ENCODE data around the gene CMTM4. TPM values are rescaled to one million over a fixed set of nuclear protein-coding genes. Genes with fewer than 3 reads are reported as not detected.

CMTM4 gene
- polyA plus RNA-seq, 4 donors = 21.1 to 54.3 (median 43.0) TPM

GRCh38 chr16:66714654-66715307, 18.2 kb upstream of the CMTM4 start:
- DNase-seq (peak; percentile 92 to 96), FAIRE-seq (no peak)
- Histone ChIP-seq H3K36me3 (ENCODE audit: control insufficient read depth in 3 of 3, insufficient read depth in 2 of 3, low read depth in 1 of 3, low read length in 3 of 3) (peaks cover 0 to 11% (median 3%) of the 10 kb centered on the region in 3 donors), H3K4me1 (ENCODE audit: control insufficient read depth in 3 of 3, insufficient read depth in 2 of 3, low read depth in 1 of 3, low read length in 2 of 3) (peaks cover 0 to 16% (median 0%) of the 10 kb centered on the region in 3 donors), H3K27ac (ENCODE audit: low read depth in 1 of 3, low read length in 2 of 3) (peak overlapping the region; percentile 35 to 85 (median 80)), H3K9me3 (ENCODE audit: control insufficient read depth in 2 of 2, insufficient read depth in 1 of 2, low read depth in 1 of 2, low read length in 1 of 2) (peaks cover 0 to 11% of the 10 kb centered on the region in 2 donors), H3K27me3 (ENCODE audit: control insufficient read depth in 3 of 3, insufficient read depth in 3 of 3, low read length in 3 of 3) (no peaks in the 10 kb centered on the region), H3K4me3 (ENCODE audit: low read depth in 1 of 3, low read length in 3 of 3) (no peak overlapping the region)
- 11 to 40% (median 31%) methylated on average over 6 of the region's 6 CpGs for WGBS, 3 donors

DNA sequence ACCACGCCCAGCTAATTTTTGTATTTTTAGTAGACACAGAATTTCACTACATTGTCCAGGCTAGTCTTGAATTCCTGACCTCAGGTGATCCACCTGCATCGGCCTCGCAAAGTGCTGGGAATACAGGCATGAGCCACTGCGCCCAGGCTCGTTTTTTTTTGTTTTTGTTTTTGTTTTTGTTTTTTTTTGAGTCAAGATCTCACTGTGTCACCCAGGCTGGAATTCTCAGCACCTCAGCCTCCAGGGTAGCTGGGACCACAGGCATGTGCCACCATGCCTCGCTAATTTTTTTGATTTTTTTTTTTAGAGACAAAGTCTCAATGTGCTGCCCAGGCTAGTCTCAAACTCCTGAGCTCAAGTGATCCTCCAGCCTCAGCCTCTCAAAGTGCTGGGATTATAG, 17.5 kb upstream of the CMTM4 start:
- 51 to 79% (median 68%) methylated on average over 6 of the region's 6 CpGs for WGBS, 3 donors
- FAIRE-seq (no peak), DNase-seq (no peak)
- Histone ChIP-seq H3K36me3 (ENCODE audit: control insufficient read depth in 3 of 3, insufficient read depth in 2 of 3, low read depth in 1 of 3, low read length in 3 of 3) (peaks cover 0 to 11% (median 3%) of the 10 kb centered on the region in 3 donors), H3K4me3 (ENCODE audit: low read depth in 1 of 3, low read length in 3 of 3) (no peak overlapping the region), H3K9me3 (ENCODE audit: control insufficient read depth in 2 of 2, insufficient read depth in 1 of 2, low read depth in 1 of 2, low read length in 1 of 2) (peaks cover 0 to 11% of the 10 kb centered on the region in 2 donors), H3K27ac (ENCODE audit: low read depth in 1 of 3, low read length in 2 of 3) (peak overlapping the region; percentile 35 to 85 (median 80)), H3K27me3 (ENCODE audit: control insufficient read depth in 3 of 3, insufficient read depth in 3 of 3, low read length in 3 of 3) (no peaks in the 10 kb centered on the region), H3K4me1 (ENCODE audit: control insufficient read depth in 3 of 3, insufficient read depth in 2 of 3, low read depth in 1 of 3, low read length in 2 of 3) (peaks cover 0 to 16% (median 0%) of the 10 kb centered on the region in 3 donors)

DNA sequence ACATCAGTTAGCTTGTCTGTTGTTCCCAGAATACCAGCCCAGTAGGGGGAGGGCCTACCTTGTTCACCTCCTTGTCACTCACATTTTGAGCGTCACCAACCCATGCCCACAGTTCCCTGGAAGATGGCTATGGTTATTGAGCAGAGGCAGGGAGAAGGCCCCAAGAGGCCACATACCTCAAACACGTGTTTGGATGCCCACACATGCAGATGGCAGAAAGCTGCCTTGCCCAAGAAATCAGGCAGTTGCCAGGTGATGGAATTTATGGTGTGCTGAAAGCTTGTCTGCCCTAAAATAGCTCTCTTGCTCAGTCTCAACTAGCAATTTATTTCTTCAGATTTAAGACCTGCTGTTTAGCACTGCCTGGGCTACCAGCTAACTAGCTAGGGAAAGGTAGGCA, 16.5 kb upstream of the CMTM4 start:
- WGBS, 3 donors = 49 to 56% (median 51%) methylated on average over 2 of the region's 2 CpGs
- H3K27me3 ChIP-seq (ENCODE audit: control insufficient read depth in 3 of 3, insufficient read depth in 3 of 3, low read length in 3 of 3) = no peaks in the 10 kb centered on the region
- no peak overlapping the region for H3K27ac ChIP-seq (ENCODE audit: low read depth in 1 of 3, low read length in 2 of 3)
- peaks cover 0 to 16% (median 0%) of the 10 kb centered on the region in 3 donors for H3K4me1 ChIP-seq (ENCODE audit: control insufficient read depth in 3 of 3, insufficient read depth in 2 of 3, low read depth in 1 of 3, low read length in 2 of 3)
- FAIRE-seq (no peak), DNase-seq (no peak)
- no peak overlapping the region for H3K4me3 ChIP-seq (ENCODE audit: low read depth in 1 of 3, low read length in 3 of 3)
- H3K9me3 ChIP-seq (ENCODE audit: control insufficient read depth in 2 of 2, insufficient read depth in 1 of 2, low read depth in 1 of 2, low read length in 1 of 2) = peaks cover 0 to 11% of the 10 kb centered on the region in 2 donors
- peaks cover 0 to 4% (median 3%) of the 10 kb centered on the region in 3 donors for H3K36me3 ChIP-seq (ENCODE audit: control insufficient read depth in 3 of 3, insufficient read depth in 2 of 3, low read depth in 1 of 3, low read length in 3 of 3)

DNA sequence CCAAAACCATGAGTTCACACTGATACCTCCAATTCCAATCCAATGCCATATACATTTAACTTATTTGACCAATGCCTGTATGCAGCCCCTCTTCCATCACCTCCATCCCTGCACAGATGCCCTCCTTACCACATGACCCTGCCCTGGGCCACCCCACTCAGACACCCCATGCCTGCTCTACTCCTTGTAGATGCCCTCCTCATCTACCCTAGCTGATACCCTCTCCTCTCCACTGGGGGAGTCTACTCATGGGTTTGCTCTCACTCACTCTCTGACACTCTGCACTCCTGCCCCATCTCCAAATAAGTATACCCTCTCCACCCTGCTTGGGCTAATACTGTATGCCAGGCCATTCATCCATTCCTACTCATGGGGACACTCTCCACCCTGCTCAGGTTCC, 16.0 kb upstream of the CMTM4 start:
- Histone ChIP-seq H3K27ac (ENCODE audit: low read depth in 1 of 3, low read length in 2 of 3) (no peak overlapping the region), H3K4me1 (ENCODE audit: control insufficient read depth in 3 of 3, insufficient read depth in 2 of 3, low read depth in 1 of 3, low read length in 2 of 3) (peaks cover 0 to 16% (median 0%) of the 10 kb centered on the region in 3 donors), H3K36me3 (ENCODE audit: control insufficient read depth in 3 of 3, insufficient read depth in 2 of 3, low read depth in 1 of 3, low read length in 3 of 3) (no peaks in the 10 kb centered on the region), H3K4me3 (ENCODE audit: low read depth in 1 of 3, low read length in 3 of 3) (no peak overlapping the region), H3K27me3 (ENCODE audit: control insufficient read depth in 3 of 3, insufficient read depth in 3 of 3, low read length in 3 of 3) (no peaks in the 10 kb centered on the region), H3K9me3 (ENCODE audit: control insufficient read depth in 2 of 2, insufficient read depth in 1 of 2, low read depth in 1 of 2, low read length in 1 of 2) (peaks cover 0 to 11% of the 10 kb centered on the region in 2 donors)
- DNase-seq (no peak), FAIRE-seq (no peak)

GRCh38 chr16:66711581-66711980, 15.0 kb upstream of the CMTM4 start:
- Histone ChIP-seq H3K4me1 (ENCODE audit: control insufficient read depth in 3 of 3, insufficient read depth in 2 of 3, low read depth in 1 of 3, low read length in 2 of 3) (peaks cover 0 to 16% (median 0%) of the 10 kb centered on the region in 3 donors), H3K27me3 (ENCODE audit: control insufficient read depth in 3 of 3, insufficient read depth in 3 of 3, low read length in 3 of 3) (no peaks in the 10 kb centered on the region), H3K27ac (ENCODE audit: low read depth in 1 of 3, low read length in 2 of 3) (no peak overlapping the region), H3K9me3 (ENCODE audit: control insufficient read depth in 2 of 2, insufficient read depth in 1 of 2, low read depth in 1 of 2, low read length in 1 of 2) (peaks cover 0 to 11% of the 10 kb centered on the region in 2 donors), H3K36me3 (ENCODE audit: control insufficient read depth in 3 of 3, insufficient read depth in 2 of 3, low read depth in 1 of 3, low read length in 3 of 3) (no peaks in the 10 kb centered on the region), H3K4me3 (ENCODE audit: low read depth in 1 of 3, low read length in 3 of 3) (no peak overlapping the region)
- FAIRE-seq = no peak
- no peak for DNase-seq

- H3K36me3 ChIP-seq (ENCODE audit: control insufficient read depth in 3 of 3, insufficient read depth in 2 of 3, low read depth in 1 of 3, low read length in 3 of 3) = no peaks in the 10 kb centered on the region
- no peak overlapping the region for H3K4me3 ChIP-seq (ENCODE audit: low read depth in 1 of 3, low read length in 3 of 3)
- WGBS, 3 donors = 16 to 54% (median 38%) methylated on average over 8 of the region's 8 CpGs
- FAIRE-seq (no peak), DNase-seq (no peak)
- no peaks in the 10 kb centered on the region for H3K27me3 ChIP-seq (ENCODE audit: control insufficient read depth in 3 of 3, insufficient read depth in 3 of 3, low read length in 3 of 3)
- no peaks in the 10 kb centered on the region for H3K4me1 ChIP-seq (ENCODE audit: control insufficient read depth in 3 of 3, insufficient read depth in 2 of 3, low read depth in 1 of 3, low read length in 2 of 3)
- H3K9me3 ChIP-seq (ENCODE audit: control insufficient read depth in 2 of 2, insufficient read depth in 1 of 2, low read depth in 1 of 2, low read length in 1 of 2) = peaks cover 0 to 3% of the 10 kb centered on the region in 2 donors
- peak overlapping the region in 2 of 3 donors; percentile 38 to 73 for H3K27ac ChIP-seq (ENCODE audit: low read depth in 1 of 3, low read length in 2 of 3)
Measured at GRCh38 chr16:66706506-66706880, 9.9 kb upstream of the CMTM4 start.

- H3K9me3 ChIP-seq (ENCODE audit: control insufficient read depth in 2 of 2, insufficient read depth in 1 of 2, low read depth in 1 of 2, low read length in 1 of 2) = no peaks in the 10 kb centered on the region
- peak overlapping the region in 2 of 3 donors; percentile 38 to 73 for H3K27ac ChIP-seq (ENCODE audit: low read depth in 1 of 3, low read length in 2 of 3)
- DNase-seq (peak in 1 of 2 donors; percentile 76), FAIRE-seq (no peak)
- WGBS, 3 donors = 53 to 67% (median 66%) methylated on average over 11 of the region's 11 CpGs
- H3K36me3 ChIP-seq (ENCODE audit: control insufficient read depth in 3 of 3, insufficient read depth in 2 of 3, low read depth in 1 of 3, low read length in 3 of 3) = no peaks in the 10 kb centered on the region
- no peak overlapping the region for H3K4me3 ChIP-seq (ENCODE audit: low read depth in 1 of 3, low read length in 3 of 3)
- no peaks in the 10 kb centered on the region for H3K27me3 ChIP-seq (ENCODE audit: control insufficient read depth in 3 of 3, insufficient read depth in 3 of 3, low read length in 3 of 3)
- H3K4me1 ChIP-seq (ENCODE audit: control insufficient read depth in 3 of 3, insufficient read depth in 2 of 3, low read depth in 1 of 3, low read length in 2 of 3) = no peaks in the 10 kb centered on the region
Measured at GRCh38 chr16:66705790-66706505, 9.4 kb upstream of the CMTM4 start.

- no peak for FAIRE-seq
- no peak for DNase-seq
- no peaks in the 10 kb centered on the region for H3K36me3 ChIP-seq (ENCODE audit: control insufficient read depth in 3 of 3, insufficient read depth in 2 of 3, low read depth in 1 of 3, low read length in 3 of 3)
- H3K4me3 ChIP-seq (ENCODE audit: low read depth in 1 of 3, low read length in 3 of 3) = no peak overlapping the region
- WGBS, 3 donors = 55 to 77% (median 76%) methylated on average over 9 of the region's 9 CpGs
- no peaks in the 10 kb centered on the region for H3K27me3 ChIP-seq (ENCODE audit: control insufficient read depth in 3 of 3, insufficient read depth in 3 of 3, low read length in 3 of 3)
- H3K9me3 ChIP-seq (ENCODE audit: control insufficient read depth in 2 of 2, insufficient read depth in 1 of 2, low read depth in 1 of 2, low read length in 1 of 2) = no peaks in the 10 kb centered on the region
- peak overlapping the region in 1 of 3 donors; percentile 12 for H3K27ac ChIP-seq (ENCODE audit: low read depth in 1 of 3, low read length in 2 of 3)
- no peaks in the 10 kb centered on the region for H3K4me1 ChIP-seq (ENCODE audit: control insufficient read depth in 3 of 3, insufficient read depth in 2 of 3, low read depth in 1 of 3, low read length in 2 of 3)
Measured at GRCh38 chr16:66703406-66704215, 7.1 kb upstream of the CMTM4 start.
